Stimulated activated CD4-positive, alpha-beta T cell treated with anti-CD3 and anti-CD28 coated beads, TNF-alpha, amount 100 ng/mL, for 48 hours (primary cell): ENCODE results near the gene RREB1.
"Not testable (repeated sequence)": the region's sequence is repeated elsewhere in the genome, so short reads cannot be mapped to it uniquely, and the experiment has no call there.

Source experiments
- DNase-seq, 3 donors: peaks; one replicate each; pipeline ENCODE4 v3.0.0-alpha.2; 2020; ENCODE audit warnings: low read depth in 3 of 3

The RREB1 gene

DNA sequence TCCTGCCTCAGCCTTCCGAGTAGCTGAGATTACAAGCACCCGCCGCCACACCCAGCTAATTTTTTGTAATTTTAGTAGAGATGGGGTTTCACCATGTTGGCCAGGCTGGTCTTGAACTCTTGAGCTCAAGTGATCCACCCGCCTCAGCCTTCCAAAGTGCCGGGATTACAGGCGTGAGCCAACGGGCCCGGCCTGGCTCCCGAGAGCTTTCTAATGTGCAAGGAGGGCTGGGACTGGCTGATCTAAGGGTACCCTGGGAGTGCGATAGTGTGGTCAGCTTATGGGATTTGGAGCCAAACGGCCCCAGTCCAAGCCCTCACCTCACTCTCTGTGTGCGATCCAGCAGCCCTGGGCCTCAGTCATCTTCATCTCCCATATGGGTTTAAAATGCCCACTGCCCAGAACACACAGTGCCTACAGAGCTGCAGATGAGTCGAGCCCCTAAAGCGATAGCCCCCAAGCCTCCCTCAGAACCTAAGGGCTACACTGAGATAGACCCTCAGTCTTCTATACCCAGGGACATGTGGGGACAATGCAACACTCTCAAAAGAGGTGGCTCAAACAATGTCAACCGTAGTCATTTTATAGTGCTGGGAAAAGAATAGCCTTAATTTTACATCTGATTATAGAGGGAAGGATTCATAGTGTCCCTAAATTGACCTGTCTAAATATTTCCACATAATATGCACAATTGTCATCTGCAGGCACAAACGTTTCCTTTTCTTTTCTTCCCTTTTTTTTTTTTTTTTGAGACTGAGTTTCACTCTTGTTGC lies 155.2 kb downstream of the RREB1 start:
- no peak for DNase-seq

DNA sequence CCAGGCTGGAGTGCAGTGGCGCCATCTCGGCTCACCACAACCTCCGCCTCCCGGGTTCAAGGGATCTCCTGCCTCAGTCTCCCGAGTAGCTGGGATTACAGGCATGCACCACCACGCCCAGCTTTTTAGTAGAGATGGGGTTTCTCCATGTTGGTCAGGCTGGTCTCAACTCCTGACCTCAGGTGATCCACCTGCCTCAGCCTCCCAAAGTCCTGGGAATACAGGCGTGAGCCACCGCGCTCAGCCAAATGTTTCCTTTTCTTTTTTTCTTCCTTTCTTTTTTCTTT lies 155.7 kb downstream of the RREB1 start:
- not testable (repeated sequence) for DNase-seq

GRCh38 chr6:7264041-7264440 lies 156.3 kb downstream of the RREB1 start:
- no peak for DNase-seq

DNA sequence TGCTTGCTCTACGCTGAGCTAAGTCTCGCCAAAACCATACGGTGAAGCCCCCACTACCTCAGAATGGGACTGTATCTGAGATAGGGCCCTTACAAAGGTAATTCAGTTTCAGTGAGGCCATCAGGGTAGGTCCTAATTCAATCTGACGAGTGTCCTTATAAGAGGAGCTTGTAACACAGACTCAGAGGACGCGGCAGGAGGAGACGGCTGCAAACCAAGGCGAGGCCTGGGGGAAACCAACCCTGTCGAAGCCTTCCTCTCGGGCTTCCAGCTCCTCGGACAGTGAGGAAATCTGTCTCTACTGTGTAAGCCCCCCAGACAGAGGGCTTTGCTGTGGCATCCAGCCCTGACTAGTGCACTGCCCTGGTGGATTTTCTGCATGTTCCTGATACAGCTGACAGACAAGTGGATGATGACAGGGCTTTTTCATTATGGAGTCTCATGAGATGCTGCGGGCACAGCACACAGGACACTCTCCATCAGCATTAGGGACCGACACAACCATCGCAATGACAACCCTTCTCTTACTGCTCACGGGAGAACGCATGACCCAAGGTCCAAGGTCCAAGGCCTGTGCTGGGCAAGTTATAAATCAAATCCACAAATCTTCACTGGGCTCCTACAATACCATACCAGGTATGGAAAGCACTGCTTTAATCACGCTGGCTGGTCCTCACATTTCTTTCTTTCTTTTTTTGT lies 157.1 kb downstream of the RREB1 start:
- DNase-seq = no peak

- DNase-seq = not testable (repeated sequence)
Measured at GRCh38 chr6:7265385-7265726, 157.6 kb downstream of the RREB1 start.

GRCh38 chr6:7267071-7267465 lies 159.3 kb downstream of the RREB1 start:
- no peak for DNase-seq

DNA sequence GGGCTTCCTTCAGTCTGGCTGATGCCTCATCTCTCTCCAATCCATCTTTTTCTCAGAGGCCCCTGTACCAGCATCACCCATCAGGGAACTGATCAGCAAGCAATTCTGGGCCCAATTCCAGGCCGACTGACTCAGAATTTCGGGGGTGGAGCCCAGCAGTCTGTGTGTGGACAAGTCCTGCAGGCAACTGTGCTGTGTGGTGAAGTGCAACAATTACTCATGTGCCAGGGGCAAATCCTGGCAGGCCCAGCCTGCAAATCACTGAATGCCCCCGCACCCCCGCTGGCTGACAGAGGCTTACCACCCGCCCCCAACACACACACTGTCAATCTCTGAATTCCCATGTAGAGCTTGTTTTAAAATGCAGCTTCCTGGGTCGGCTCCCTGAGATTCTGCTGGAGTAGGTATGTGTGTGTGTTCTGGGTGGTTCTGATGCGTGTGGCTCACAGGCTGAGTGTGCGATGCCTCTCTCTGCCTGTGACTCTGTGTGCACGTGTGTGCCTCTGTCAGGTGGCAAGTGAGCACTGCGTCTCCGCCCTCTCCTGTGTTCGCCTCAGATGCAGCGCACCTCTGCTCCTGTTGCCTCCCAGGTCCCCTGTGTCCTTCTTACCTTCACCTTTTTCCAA lies 159.8 kb downstream of the RREB1 start:
- DNase-seq = no peak

DNA sequence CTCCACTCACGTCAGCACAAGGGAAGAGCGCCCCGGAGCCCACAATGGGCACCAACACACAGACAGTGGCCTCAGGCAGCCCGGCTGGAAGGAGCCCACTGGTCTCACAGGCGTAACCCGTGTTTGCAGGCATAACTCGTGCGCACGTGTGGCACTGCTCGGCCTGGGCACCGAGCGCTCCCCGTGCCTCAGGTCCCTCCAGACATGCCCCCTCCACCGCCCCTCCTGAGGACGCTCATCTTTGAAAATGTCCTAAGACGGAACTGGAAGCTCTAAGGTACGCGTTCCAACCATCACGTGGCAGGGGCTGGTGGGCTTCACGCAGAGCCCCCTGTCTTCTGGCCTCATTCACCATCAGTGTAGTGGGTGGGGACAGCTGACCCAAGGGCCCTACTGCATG lies 160.6 kb downstream of the RREB1 start:
- DNase-seq = no peak

- DNase-seq = no peak
Measured at GRCh38 chr6:7268816-7269555, 161.2 kb downstream of the RREB1 start.

DNA sequence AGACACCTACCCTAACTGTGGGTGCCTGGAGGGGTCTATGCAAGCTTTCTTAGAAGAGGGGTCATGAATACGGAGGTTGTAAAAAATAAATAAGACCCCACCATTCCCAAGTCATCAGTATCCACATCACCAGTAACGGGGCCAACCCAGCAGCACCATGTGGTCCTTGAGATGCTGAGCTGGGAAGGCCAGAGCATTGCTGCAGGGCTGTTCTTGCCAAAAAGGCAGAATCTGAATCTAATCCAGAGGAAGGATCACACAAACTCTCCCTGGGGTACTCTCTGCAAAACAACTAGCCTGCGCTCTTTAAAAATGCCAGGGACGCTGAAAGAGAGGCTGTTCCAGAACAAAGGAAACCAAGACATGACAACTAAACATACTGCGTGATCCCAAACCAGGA lies 162.1 kb downstream of the RREB1 start:
- DNase-seq = no peak

GRCh38 chr6:7270320-7271204 lies 162.8 kb downstream of the RREB1 start:
- no peak for DNase-seq

GRCh38 chr6:7271205-7271534 lies 163.4 kb downstream of the RREB1 start:
- DNase-seq = no peak

DNA sequence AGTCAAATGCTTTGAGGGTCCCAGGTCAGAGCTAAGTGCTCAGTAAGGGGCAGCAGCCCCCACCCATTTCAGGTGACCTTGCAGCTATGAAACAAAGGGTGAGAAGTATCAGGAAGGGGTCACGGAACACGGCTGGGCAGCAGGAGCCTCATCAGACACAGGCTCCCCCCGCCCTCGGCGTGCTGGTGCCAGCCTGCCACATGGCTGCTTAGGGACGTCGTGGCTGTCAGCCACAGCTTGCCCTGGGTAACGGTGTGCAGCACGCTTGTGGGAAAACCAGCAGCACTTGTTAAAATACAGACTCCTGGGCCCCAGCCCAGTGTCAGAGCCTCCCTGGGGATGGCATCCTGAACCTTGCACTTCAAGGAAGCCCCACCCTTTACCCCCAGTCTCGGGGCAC lies 165.9 kb downstream of the RREB1 start:
- no peak for DNase-seq

DNA sequence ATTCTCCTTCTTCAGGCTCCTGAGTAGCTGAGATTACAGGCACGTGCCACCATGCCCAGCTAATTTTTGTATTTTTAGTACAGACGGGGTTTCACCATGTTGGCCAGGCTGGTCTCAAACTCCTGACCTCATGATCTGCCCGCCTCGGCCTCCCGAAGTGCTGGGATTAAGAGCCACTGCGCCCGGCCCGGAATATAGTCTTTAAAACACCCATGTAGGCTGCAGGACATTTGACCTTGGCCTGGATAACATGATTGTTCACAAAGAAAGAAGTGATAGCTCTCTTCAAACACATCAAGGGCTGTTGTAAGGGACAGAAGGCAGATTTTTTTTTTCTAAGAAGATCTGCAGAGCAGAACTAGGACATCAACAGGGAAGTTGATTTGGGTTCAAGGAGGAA lies 166.8 kb downstream of the RREB1 start:
- DNase-seq = not testable (repeated sequence)

- no peak for DNase-seq
Measured at GRCh38 chr6:7276199-7276524, 168.4 kb downstream of the RREB1 start.

- DNase-seq = no peak
Measured at GRCh38 chr6:7282097-7282906, 174.5 kb downstream of the RREB1 start.

DNA sequence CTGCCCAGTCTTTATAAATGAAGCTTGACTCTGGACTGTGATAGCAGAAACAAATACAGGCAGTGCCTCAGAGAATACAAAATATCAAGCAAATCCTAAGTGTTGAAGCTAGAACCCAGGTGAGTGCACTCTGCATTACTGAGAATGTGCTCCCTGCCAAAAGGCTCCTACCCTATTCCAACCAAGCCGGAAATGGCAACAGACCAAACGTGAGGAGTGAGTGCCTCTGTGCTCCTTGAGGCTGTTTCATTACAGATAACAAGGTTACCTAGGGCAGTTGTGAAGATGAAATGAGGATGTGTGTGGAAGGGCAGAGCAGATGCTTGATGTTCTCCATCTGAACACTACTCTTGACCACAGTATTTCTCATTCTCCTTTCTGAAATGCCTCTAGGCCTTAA lies 175.9 kb downstream of the RREB1 start:
- DNase-seq = no peak

- no peak for DNase-seq
Measured at GRCh38 chr6:7285416-7285815, 177.7 kb downstream of the RREB1 start.

GRCh38 chr6:7290079-7290478 lies 182.3 kb downstream of the RREB1 start:
- no peak for DNase-seq

DNA sequence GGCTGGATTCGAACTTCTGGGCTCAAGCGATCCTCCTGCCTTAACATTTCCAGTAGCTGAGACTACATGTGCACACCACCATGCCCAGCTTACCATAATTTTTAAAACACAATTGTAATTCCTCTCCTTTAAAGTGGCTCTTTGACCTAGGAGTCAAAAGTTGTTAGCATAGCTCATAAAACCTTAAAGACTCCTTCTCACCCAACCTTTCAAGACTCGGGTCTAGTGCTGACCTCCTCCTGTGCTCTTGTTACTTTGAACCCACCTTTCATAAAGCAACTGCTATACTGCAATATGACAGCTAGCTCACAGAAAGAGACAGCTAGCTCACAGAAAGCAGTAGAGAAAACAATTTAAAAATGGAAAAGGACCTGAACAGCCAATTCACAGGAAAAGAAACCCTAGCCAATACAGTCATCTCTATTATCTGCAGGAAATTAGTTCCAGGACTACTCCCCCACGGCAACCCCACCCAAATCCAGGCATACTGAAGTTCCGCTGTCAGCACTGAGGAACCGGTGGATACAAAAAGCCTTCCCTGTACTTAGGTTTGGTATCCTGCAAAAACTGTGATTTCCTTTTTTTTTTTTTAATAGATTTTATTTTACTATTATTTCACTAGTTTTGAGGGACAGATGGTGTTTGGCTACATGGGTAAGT lies 185.0 kb downstream of the RREB1 start:
- no peak for DNase-seq

DNA sequence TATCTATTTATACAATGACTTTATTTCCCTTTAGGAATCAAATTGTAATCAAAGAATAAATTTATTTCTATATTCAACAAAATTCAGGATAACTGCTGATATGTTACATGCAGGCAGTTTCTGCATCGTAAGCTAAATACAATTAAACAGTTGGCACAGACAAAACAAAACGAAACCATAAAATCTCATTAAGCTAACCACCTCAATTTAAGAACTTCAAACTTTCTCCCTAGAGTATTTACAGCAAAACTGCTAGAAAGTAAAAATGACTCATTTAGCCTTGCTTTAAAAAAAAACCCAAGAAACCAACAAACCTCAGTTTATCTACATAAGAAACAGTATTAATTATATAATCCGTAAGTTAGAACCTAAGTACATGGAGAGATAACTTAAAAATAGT lies 188.2 kb downstream of the RREB1 start:
- DNase-seq = no peak
